HG02973 (cell line): Measurements from ENCODE around the gene DENND4B.
"Not testable (repeated sequence)": the region's sequence is repeated elsewhere in the genome, so short reads cannot be mapped to it uniquely, and the experiment has no call there.

Source experiments
- ATAC-seq: cut with Tn5 transposase; IDR thresholded peaks from one replicate; pipeline ENCODE4 v1.9.1; 2021; ENCODE audit warnings: moderate library complexity; ENCODE audit not compliant: unreplicated experiment

Gene DENND4B

DNA sequence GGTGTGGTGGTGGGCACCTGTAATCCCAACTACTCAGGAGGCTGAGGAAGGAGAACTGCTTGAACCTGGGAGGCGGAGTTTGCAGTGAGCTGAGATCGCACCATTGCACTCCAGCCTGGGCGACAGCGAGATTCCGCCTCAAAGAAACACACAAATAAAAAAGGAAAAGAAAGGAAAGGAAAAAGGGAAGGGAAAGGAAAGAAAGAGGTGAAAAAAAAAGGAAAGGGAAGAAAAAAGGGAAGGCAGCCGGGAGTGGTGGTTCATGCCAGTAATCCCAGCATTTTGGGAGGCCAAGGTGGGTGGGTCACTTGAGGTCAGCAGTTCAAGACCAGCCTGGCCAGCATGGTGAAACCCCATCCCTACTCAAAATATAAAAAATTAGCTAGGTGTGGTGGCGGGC is 55.5 kb downstream of the DENND4B start:
- not testable (repeated sequence) for ATAC-seq

DNA sequence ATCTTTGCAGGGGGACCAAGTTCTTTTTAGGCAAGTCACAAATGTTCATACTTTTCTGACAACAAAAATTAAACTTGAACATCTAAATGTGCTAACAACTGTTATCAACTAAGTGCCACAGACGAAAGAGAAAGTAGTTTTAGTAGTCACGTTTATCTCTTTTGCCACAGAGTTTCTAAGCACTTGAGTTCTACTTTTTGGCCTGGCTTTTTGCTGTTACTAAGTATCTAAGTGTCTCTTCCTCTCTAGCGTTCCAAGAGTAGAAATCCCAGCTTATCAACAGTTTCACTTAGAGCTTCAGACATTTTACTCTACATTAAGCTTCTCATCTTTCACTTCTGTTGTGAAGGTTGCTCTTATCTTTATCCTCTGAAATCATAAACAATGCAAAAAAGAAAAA is 58.0 kb downstream of the DENND4B start:
- ATAC-seq, result no peak

DNA sequence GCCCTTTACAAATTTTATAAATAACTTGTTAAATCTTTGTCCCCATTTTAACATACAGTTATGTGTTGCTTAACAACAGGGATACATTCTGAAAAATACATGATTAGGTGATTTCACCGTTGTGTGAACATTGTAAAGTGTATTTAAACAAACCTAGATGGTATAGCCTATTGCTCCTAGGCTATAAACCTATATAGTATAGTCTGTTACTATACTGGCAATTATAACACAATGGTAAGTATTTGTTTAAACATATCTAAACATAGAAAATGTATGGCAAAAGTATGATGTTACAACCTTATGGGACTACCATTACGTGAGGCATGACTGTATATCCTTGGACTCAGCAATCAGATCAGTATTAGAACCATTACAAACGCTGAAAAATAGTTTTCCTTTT is 60.4 kb downstream of the DENND4B start:
- ATAC-seq, result no peak

DNA sequence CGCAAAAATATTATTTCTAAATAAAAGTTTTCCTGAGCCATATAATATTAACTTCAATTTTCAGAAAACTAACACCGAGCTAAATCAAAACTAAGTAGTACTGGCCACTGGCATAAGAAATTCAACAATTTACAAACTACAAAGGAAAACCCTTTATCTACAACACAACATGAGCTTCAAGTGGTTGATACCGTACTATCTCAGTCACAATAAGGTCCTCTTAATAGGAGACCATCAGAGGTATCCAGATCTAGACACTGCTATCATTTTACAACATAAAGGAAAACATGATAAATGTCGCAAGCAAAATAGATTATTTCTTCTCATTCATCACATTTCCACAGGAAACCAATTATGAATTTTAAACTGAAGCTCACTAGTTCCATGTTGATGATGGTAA is 63.3 kb downstream of the DENND4B start:
- ATAC-seq, result no peak

DNA sequence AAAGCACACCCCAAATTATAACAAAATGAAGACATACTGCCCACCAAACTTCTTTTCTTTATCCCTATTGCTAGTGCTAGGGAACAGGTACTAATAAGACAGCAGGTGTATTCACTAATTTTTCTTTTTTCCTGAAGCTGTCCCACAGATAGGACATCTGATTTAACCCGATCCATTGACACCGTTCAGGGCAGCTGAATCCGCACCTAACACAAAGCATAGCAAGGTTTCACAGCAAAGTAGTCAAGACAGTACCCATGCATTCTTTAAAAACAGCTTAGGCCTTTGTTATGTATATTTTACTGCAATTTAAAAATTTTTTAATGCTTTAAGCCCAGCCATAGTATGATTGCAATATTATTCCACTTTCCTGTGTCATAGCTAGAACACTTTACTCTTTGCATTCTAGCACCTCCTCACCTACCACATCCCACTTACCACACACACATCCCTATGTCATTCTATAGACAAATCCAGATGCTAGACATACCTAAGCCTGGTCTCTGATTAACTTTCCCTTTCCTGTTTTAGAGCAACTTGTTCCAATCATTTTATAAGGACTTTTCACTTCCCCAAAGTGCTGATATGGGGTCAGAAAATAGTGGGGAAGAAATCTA is 64.1 kb downstream of the DENND4B start:
- ATAC-seq, result no peak

DNA sequence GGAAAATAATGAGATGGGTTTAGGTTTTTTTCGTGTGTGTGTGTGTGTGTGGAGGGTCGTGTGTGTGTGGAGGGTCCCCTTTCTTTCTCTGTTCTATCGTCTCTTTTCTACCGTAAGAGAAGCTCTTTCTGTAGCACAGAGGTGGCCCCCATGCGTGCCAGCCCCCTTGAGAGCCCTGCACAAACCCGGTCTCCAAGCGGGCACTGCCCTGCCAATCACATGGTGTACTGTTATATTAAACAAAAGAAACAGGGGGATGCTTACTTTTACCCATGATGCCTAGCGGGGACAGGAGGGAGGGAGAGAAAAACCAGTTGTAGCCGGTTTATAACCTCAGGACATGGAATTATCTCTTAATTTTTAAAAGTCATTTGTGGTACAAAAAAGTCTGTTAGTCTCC is 64.8 kb downstream of the DENND4B start:
- no peak for ATAC-seq

DNA sequence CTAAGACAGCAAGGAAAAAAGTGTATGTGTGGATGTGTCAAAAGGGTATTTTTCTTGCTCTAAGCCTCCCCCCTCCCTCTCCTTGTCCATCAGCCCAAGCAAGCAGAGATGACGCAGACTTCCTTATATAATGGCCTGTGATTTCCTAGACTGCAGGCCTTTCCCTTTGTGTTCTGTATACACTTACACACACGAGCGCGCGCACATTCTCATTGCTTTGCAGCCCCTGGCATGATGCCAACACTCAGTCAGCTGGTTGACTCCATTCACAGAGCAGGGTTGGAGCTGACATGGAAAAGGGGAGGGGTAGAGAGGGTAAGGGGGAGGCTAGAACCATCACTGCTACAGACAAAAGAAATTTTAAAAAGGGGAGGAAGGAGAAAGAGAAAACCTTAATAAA is 65.6 kb downstream of the DENND4B start:
- no peak for ATAC-seq

DNA sequence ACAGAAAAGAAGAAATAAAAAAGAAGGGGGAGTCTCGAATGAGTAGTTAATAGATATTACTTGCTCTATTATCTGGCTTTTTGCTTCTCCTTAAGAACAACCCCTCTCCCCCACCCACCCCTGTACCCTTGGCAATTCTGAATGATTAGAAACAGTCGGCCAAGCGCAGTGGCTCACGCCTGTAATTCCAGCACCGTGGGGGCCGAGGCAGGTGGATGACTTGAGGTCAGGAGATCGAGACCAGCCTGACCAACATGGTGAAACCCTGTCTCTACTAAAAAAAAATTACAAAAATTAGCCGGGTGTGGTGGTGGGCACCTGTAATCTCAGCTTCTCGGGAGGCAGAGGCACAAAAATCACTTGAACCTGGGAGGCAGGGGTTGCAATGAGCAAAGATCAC is 66.5 kb downstream of the DENND4B start:
- ATAC-seq, result no peak
